ENCODE results near the gene GJB2. TPM values are rescaled to one million over a fixed set of nuclear protein-coding genes. Genes with fewer than 3 reads are reported as not detected.
A peak's percentile ranks its signal among the peaks of the same experiment; 100 is the strongest.

Gene GJB2
- total and polyA plus RNA-seq, 2 experiments from 2014 or later, result 0.11 to 0.20 TPM

- WGBS, 2 experiments (ENCODE audit: low coverage in 1 of 2, low lambda C conversion rate in 2 of 2, missing lambda C conversion rate in 2 of 2), result 48 to 49% methylated on average over 16 of the region's 16 CpGs
- in situ Hi-C loops (cut with MboI), result no loop called here
Observed at GRCh38 chr13:20206698-20207235, 14.0 kb upstream of the GJB2 start.

GRCh38 chr13:20206065-20206697, 13.4 kb upstream of the GJB2 start:
- Histone ChIP-seq H3K36me3 (ENCODE audit: low read depth) (no peaks in the 10 kb centered on the region), H3K9ac (no peak overlapping the region), H3K27me3 (replicated peaks; ENCODE audit: insufficient read depth) (peaks cover 55% of the 10 kb centered on the region), H3K27ac (no peak overlapping the region), H3K4me1 (ENCODE audit: insufficient read depth) (no peaks in the 10 kb centered on the region), H4K20me1 (ENCODE audit: insufficient read depth) (no peaks in the 10 kb centered on the region), H3K4me2 (ENCODE audit: unreplicated experiment) (no peak overlapping the region), H3F3A (ENCODE audit: insufficient read depth) (no peaks in the 10 kb centered on the region), H3K79me2 (ENCODE audit: insufficient read depth) (no peaks in the 10 kb centered on the region), H2AFZ (no peak overlapping the region), H3K4me3 (no peak overlapping the region), H3K9me2 (ENCODE audit: insufficient read depth) (no peaks in the 10 kb centered on the region), H3K9me3 (ENCODE audit: low read depth) (no peaks in the 10 kb centered on the region)
- in situ Hi-C loops (cut with MboI), result no loop called here
- 53 to 54% methylated on average over 10 to 11 of the region's 11 CpGs for WGBS, 2 experiments (ENCODE audit: low coverage in 1 of 2, low lambda C conversion rate in 2 of 2, missing lambda C conversion rate in 2 of 2)
- DNase-seq, result no peak
- TF ChIP-seq EZH2phosphoT487 (IDR thresholded peaks at IDR 0.05; ENCODE audit: insufficient read depth, low read depth), result no peak
- TF ChIP-seq EZH2 (IDR thresholded peaks at IDR 0.05; ENCODE audit: insufficient read depth, poor library complexity, severe bottlenecking), result no peak

More at GRCh38 chr13:20206698-20207235, 14.0 kb upstream of the GJB2 start:
- no peaks in the 10 kb centered on the region for H3F3A ChIP-seq (ENCODE audit: insufficient read depth)
- no peaks in the 10 kb centered on the region for H3K36me3 ChIP-seq (ENCODE audit: low read depth)
- H3K9me2 ChIP-seq (ENCODE audit: insufficient read depth), result no peaks in the 10 kb centered on the region
- no peak overlapping the region for H2AFZ ChIP-seq
- H3K27ac ChIP-seq, result no peak overlapping the region
- no peak overlapping the region for H3K4me3 ChIP-seq
- H3K4me2 ChIP-seq (ENCODE audit: unreplicated experiment), result no peak overlapping the region
- no peaks in the 10 kb centered on the region for H3K79me2 ChIP-seq (ENCODE audit: insufficient read depth)
- peaks cover 55% of the 10 kb centered on the region for H3K27me3 ChIP-seq (replicated peaks; ENCODE audit: insufficient read depth)
- H4K20me1 ChIP-seq (ENCODE audit: insufficient read depth), result no peaks in the 10 kb centered on the region
- H3K4me1 ChIP-seq (ENCODE audit: insufficient read depth), result no peaks in the 10 kb centered on the region
- TF ChIP-seq EZH2 (IDR thresholded peaks at IDR 0.05; ENCODE audit: insufficient read depth, poor library complexity, severe bottlenecking) (no peak), EZH2phosphoT487 (IDR thresholded peaks at IDR 0.05; ENCODE audit: insufficient read depth, low read depth) (no peak)
- H3K9me3 ChIP-seq (ENCODE audit: low read depth), result no peaks in the 10 kb centered on the region
- no peak overlapping the region for H3K9ac ChIP-seq
- DNase-seq, result no peak

DNA sequence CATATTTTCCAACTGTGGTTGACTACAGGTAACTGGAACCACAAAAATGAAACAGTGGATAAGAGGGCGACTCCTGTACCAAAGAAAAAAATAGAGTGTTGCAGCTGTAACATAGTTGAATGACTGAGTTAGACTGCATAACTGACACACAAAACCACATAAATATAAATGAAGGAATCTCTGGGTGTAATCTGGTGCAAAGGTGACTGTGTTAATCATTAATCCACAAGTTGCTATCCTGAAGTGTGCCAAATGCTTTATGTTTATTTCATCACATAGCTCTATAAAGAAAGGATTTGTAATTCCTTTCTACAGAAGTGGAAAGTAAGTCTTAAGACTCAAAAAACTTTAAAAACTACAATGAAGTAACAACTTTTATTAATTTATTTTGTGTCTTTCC, 6.0 kb upstream of the GJB2 start:
- Histone ChIP-seq H3K27me3 (replicated peaks; ENCODE audit: insufficient read depth) (peaks cover 43% of the 10 kb centered on the region), H3K4me1 (ENCODE audit: insufficient read depth) (no peaks in the 10 kb centered on the region), H3K4me2 (ENCODE audit: unreplicated experiment) (no peak overlapping the region), H3F3A (ENCODE audit: insufficient read depth) (no peaks in the 10 kb centered on the region), H3K36me3 (ENCODE audit: low read depth) (no peaks in the 10 kb centered on the region), H3K9ac (no peak overlapping the region), H3K27ac (no peak overlapping the region), H3K9me2 (ENCODE audit: insufficient read depth) (no peaks in the 10 kb centered on the region), H2AFZ (no peak overlapping the region), H3K4me3 (no peak overlapping the region), H3K9me3 (ENCODE audit: low read depth) (no peaks in the 10 kb centered on the region), H4K20me1 (ENCODE audit: insufficient read depth) (no peaks in the 10 kb centered on the region), H3K79me2 (ENCODE audit: insufficient read depth) (no peaks in the 10 kb centered on the region)
- TF ChIP-seq EZH2 (IDR thresholded peaks at IDR 0.05; ENCODE audit: insufficient read depth, poor library complexity, severe bottlenecking), result no peak
- TF ChIP-seq EZH2phosphoT487 (IDR thresholded peaks at IDR 0.05; ENCODE audit: insufficient read depth, low read depth), result no peak
- WGBS, 2 experiments (ENCODE audit: low coverage in 1 of 2, low lambda C conversion rate in 2 of 2, missing lambda C conversion rate in 2 of 2), result 83 to 85% methylated on average over 1 of the region's 1 CpG
- DNase-seq, result no peak
- in situ Hi-C loops (cut with MboI), result loop anchor here (10.0 to 25.0 kb wide), 3 partner anchors 286 to 639 kb away; no protein-coding TSS in a partner anchor

- no peak overlapping the region for H3K4me2 ChIP-seq (ENCODE audit: unreplicated experiment)
- in situ Hi-C loops (cut with MboI), result loop anchor here (10.0 to 25.0 kb wide), 3 partner anchors 287 to 640 kb away; no protein-coding TSS in a partner anchor
Observed at GRCh38 chr13:20197361-20197834, 4.7 kb upstream of the GJB2 start.

More at GRCh38 chr13:20197361-20197834, 4.7 kb upstream of the GJB2 start:
- Histone ChIP-seq H3K27me3 (replicated peaks; ENCODE audit: insufficient read depth) (peaks cover 42% of the 10 kb centered on the region), H4K20me1 (ENCODE audit: insufficient read depth) (no peaks in the 10 kb centered on the region), H3K9ac (no peak overlapping the region), H2AFZ (no peak overlapping the region), H3K27ac (no peak overlapping the region), H3K9me3 (ENCODE audit: low read depth) (no peaks in the 10 kb centered on the region), H3K79me2 (ENCODE audit: insufficient read depth) (no peaks in the 10 kb centered on the region), H3K9me2 (ENCODE audit: insufficient read depth) (no peaks in the 10 kb centered on the region), H3F3A (ENCODE audit: insufficient read depth) (no peaks in the 10 kb centered on the region), H3K4me3 (no peak overlapping the region), H3K4me1 (ENCODE audit: insufficient read depth) (peaks cover 7% of the 10 kb centered on the region; the same call in 1 of the 2 replicates), H3K36me3 (ENCODE audit: low read depth) (no peaks in the 10 kb centered on the region)
- no peak for TF ChIP-seq EZH2 (IDR thresholded peaks at IDR 0.05; ENCODE audit: insufficient read depth, poor library complexity, severe bottlenecking)
- TF ChIP-seq EZH2phosphoT487 (IDR thresholded peaks at IDR 0.05; ENCODE audit: insufficient read depth, low read depth), result no peak
- 14 to 16% methylated on average over 5 of the region's 5 CpGs for WGBS, 2 experiments (ENCODE audit: low coverage in 1 of 2, low lambda C conversion rate in 2 of 2, missing lambda C conversion rate in 2 of 2)
- DNase-seq, result peak; percentile 63

Data from GM23248 (cell line).